Hepatocyte (in vitro differentiated cells): Measurements from ENCODE around the gene SORL1.

Experiments
- EZH2 ChIP-seq: fragments of 200-600 bp; sonication (generic); IDR thresholded peaks from 2 replicates; pipeline ENCODE4 v1.6.1; 2016; ENCODE audit warnings: antibody characterized with exemption, mild to moderate bottlenecking, borderline replicate concordance
- EZH2phosphoT487 ChIP-seq: fragments of 200-600 bp; sonication (generic); IDR thresholded peaks from one replicate; pipeline ENCODE4 v1.6.1; 2018; ENCODE audit warnings: antibody characterized with exemption, mild to moderate bottlenecking, low read depth, moderate library complexity; ENCODE audit not compliant: unreplicated experiment, severe bottlenecking
- TF ChIP-seq, protein P1 (sequence below): fragments of 200-600 bp; sonication (generic); IDR thresholded peaks from 2 replicates; pipeline ENCODE4 v1.5.1; 2016; ENCODE audit warnings: antibody characterized with exemption, mild to moderate bottlenecking; ENCODE audit not compliant: poor library complexity

DNA sequence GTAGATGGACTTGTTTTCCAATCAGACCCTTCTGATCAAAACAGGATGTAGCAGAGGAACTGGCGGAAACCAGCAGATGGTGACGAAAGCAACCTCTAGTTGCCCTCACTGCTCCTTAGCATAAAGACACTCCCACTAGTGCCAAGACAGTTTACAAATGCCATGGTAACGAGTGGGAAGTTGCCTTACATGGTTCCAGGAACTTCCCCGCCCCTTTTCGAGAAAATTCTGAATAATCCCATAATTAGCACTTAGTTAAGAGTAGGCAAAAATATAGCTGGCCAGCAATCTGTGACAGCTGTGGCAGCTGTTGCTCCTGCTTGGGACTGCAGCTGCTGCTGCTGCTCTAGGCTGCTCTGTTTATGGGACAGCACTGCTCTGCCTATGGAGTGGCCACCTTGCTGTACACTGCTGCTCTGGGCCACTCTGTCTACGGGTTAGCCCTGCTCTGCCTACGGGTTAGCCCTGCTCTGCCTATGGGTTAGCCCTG is 33.4 kb upstream of the SORL1 start:
- TF ChIP-seq EZH2 (no peak), EZH2phosphoT487 (no peak)
- TF ChIP-seq, protein P1, sequence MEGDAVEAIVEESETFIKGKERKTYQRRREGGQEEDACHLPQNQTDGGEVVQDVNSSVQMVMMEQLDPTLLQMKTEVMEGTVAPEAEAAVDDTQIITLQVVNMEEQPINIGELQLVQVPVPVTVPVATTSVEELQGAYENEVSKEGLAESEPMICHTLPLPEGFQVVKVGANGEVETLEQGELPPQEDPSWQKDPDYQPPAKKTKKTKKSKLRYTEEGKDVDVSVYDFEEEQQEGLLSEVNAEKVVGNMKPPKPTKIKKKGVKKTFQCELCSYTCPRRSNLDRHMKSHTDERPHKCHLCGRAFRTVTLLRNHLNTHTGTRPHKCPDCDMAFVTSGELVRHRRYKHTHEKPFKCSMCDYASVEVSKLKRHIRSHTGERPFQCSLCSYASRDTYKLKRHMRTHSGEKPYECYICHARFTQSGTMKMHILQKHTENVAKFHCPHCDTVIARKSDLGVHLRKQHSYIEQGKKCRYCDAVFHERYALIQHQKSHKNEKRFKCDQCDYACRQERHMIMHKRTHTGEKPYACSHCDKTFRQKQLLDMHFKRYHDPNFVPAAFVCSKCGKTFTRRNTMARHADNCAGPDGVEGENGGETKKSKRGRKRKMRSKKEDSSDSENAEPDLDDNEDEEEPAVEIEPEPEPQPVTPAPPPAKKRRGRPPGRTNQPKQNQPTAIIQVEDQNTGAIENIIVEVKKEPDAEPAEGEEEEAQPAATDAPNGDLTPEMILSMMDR: no peak
